ENCODE results near the gene TSPAN19. TPM values are rescaled to one million over a fixed set of nuclear protein-coding genes. Genes with fewer than 3 reads are reported as not detected.

The TSPAN19 gene
- total and polyA plus RNA-seq, 2 of the 8 experiments (the other 6 are each of a cell fraction or from before 2014, with no cell fraction given) = 0.09 TPM; not detected in 1

DNA sequence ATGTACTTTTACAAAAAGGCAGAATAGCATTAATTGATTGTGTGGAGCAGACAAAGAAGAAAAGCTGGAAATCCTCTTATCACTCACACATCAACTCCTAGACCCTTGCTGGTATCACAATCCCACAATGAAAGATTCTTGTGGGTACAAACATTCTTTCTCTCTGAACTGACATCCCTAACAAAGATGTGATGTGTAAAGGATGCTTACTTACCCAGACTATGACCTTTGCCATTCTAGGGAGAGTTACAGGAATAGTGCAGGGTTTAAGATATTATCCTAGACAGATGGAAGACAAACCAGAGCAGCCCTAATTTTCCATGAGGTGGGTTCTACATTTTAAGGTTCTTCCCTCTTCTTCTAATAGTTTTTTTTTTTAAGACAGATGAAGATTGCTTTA lies 63.1 kb downstream of the TSPAN19 start:
- H2AK5ac ChIP-seq (ENCODE audit: low read depth, low read length) = no peak overlapping the region
- no peak overlapping the region for H4K91ac ChIP-seq (replicated peaks; ENCODE audit: insufficient read length, low read length)
- H3K23me2 ChIP-seq (ENCODE audit: low read depth, low read length) = no peaks in the 10 kb centered on the region
- FAIRE-seq = no peak
- no peak overlapping the region for H4K5ac ChIP-seq (ENCODE audit: insufficient read length, low read depth, low read length)
- H3K36me3 ChIP-seq (ENCODE audit: control insufficient read depth in 2 of 4, insufficient read depth in 4 of 4, low read length in 3 of 4) = no peaks in the 10 kb centered on the region
- no peak overlapping the region for H3K4ac ChIP-seq (replicated peaks; ENCODE audit: insufficient read length, low read depth, low read length)
- H2BK12ac ChIP-seq (ENCODE audit: low read depth, low read length) = no peak overlapping the region
- DNase-seq (ENCODE audit: low read depth in 1 of 2, low spot score in 2 of 2) = no peak
- H3K18ac ChIP-seq (ENCODE audit: extremely low read depth, low read length) = no peak overlapping the region
- H2BK20ac ChIP-seq (ENCODE audit: low read length) = no peak overlapping the region
- H4K20me1 ChIP-seq (replicated peaks in 1 of 2; ENCODE audit: control insufficient read depth in 1 of 2, insufficient read depth in 2 of 2, low read length in 2 of 2) = no peaks in the 10 kb centered on the region
- H3K4me1 ChIP-seq (replicated peaks in 1 of 4; ENCODE audit: control insufficient read depth in 3 of 4, insufficient read depth in 4 of 4, low read length in 3 of 4) = no peaks in the 10 kb centered on the region
- H3K4me3 ChIP-seq (ENCODE audit: extremely low read depth in 1 of 4, insufficient read depth in 2 of 4, low read depth in 3 of 4, low read length in 4 of 4) = no peak overlapping the region
- H2BK15ac ChIP-seq (ENCODE audit: low read length) = no peak overlapping the region
- no peaks in the 10 kb centered on the region for H3K27me3 ChIP-seq (replicated peaks in 1 of 4; ENCODE audit: control insufficient read depth in 3 of 4, extremely low read depth in 1 of 4, insufficient read depth in 3 of 4, low read length in 3 of 4)
- H3K9ac ChIP-seq (replicated peaks in 1 of 4; ENCODE audit: extremely low read depth in 1 of 4, low read depth in 3 of 4, low read length in 3 of 4) = no peak overlapping the region
- no peak overlapping the region for H2AFZ ChIP-seq (ENCODE audit: low read length)
- H2BK120ac ChIP-seq (replicated peaks; ENCODE audit: low read depth, low read length) = no peak overlapping the region
- H3K79me2 ChIP-seq (ENCODE audit: control insufficient read depth in 1 of 2, insufficient read depth in 2 of 2, low read length in 2 of 2) = no peaks in the 10 kb centered on the region
- H4K8ac ChIP-seq (ENCODE audit: extremely low read depth, insufficient read depth, low read length) = no peak overlapping the region
- POLR2A ChIA-PET (ENCODE audit: partially characterized antibody) = interaction anchor here (1.0 kb wide), 1 partner anchor 59 kb away, joined by 4 read pairs; no protein-coding TSS in a partner anchor
- H3K27ac ChIP-seq (ENCODE audit: low read depth, low read length) = no peak overlapping the region
- no peak overlapping the region for H2BK5ac ChIP-seq (ENCODE audit: low read depth, low read length)
- CTCF ChIA-PET (ENCODE audit: partially characterized antibody) = no interaction called here
- no peak overlapping the region for H3K14ac ChIP-seq (ENCODE audit: insufficient read length)
- H3K9me3 ChIP-seq (ENCODE audit: insufficient read depth in 2 of 2, low read depth in 1 of 2, low read length in 1 of 2) = no peaks in the 10 kb centered on the region
- no peak overlapping the region for H3K56ac ChIP-seq (replicated peaks; ENCODE audit: insufficient read length, low read depth, low read length)
- H3K79me1 ChIP-seq (ENCODE audit: low read depth, low read length) = no peaks in the 10 kb centered on the region
- H3K4me2 ChIP-seq (ENCODE audit: insufficient read depth in 1 of 2, low read depth in 2 of 2, low read length in 2 of 2) = no peak overlapping the region
- no peak overlapping the region for H3K23ac ChIP-seq (ENCODE audit: insufficient read length)
- TF ChIP-seq, protein P1, sequence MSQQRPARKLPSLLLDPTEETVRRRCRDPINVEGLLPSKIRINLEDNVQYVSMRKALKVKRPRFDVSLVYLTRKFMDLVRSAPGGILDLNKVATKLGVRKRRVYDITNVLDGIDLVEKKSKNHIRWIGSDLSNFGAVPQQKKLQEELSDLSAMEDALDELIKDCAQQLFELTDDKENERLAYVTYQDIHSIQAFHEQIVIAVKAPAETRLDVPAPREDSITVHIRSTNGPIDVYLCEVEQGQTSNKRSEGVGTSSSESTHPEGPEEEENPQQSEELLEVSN (IDR thresholded peaks at IDR 0.05) = no peak
- TF ChIP-seq SP1 (IDR thresholded peaks at IDR 0.05; ENCODE audit: low read depth, low read length) (no peak), SRF (IDR thresholded peaks at IDR 0.05; ENCODE audit: low read depth, low read length) (no peak), JUN (IDR thresholded peaks at IDR 0.05; ENCODE audit: low read depth, low read length) (no peak), KDM4A (IDR thresholded peaks at IDR 0.05; ENCODE audit: low read depth, low read length, severe bottlenecking) (no peak), BRCA1 (IDR thresholded peaks at IDR 0.05; ENCODE audit: low read depth, low read length) (no peak), MAX (IDR thresholded peaks at IDR 0.05) (no peak), SAP30 (IDR thresholded peaks at IDR 0.05; ENCODE audit: insufficient read depth, insufficient replicate concordance, low read length) (no peak), SIRT6 (IDR thresholded peaks at IDR 0.05; ENCODE audit: low read length) (no peak), POLR2A (IDR thresholded peaks at IDR 0.05; ENCODE audit: control extremely low read depth in 1 of 2, low read depth in 2 of 2, low read length in 2 of 2) (no peak), PHF8 (conservative IDR thresholded peaks at IDR 0.05; ENCODE audit: low read depth, low read length) (no peak)
- TF ChIP-seq, protein P2, sequence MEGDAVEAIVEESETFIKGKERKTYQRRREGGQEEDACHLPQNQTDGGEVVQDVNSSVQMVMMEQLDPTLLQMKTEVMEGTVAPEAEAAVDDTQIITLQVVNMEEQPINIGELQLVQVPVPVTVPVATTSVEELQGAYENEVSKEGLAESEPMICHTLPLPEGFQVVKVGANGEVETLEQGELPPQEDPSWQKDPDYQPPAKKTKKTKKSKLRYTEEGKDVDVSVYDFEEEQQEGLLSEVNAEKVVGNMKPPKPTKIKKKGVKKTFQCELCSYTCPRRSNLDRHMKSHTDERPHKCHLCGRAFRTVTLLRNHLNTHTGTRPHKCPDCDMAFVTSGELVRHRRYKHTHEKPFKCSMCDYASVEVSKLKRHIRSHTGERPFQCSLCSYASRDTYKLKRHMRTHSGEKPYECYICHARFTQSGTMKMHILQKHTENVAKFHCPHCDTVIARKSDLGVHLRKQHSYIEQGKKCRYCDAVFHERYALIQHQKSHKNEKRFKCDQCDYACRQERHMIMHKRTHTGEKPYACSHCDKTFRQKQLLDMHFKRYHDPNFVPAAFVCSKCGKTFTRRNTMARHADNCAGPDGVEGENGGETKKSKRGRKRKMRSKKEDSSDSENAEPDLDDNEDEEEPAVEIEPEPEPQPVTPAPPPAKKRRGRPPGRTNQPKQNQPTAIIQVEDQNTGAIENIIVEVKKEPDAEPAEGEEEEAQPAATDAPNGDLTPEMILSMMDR (IDR thresholded peaks at IDR 0.05; ENCODE audit: control extremely low read depth in 1 of 3, insufficient read depth in 1 of 3, low read depth in 1 of 3, low read length in 3 of 3) = no peak

Data from H1 (cell line).